HG03457 (cell line): ENCODE results near the gene IRF3.
"Not testable (repeated sequence)": the region's sequence is repeated elsewhere in the genome, so short reads cannot be mapped to it uniquely, and the experiment has no call there.

ENCODE experiments used
- ATAC-seq: cut with Tn5 transposase; IDR thresholded peaks from one replicate; pipeline ENCODE4 v1.9.1; 2021; ENCODE audit warnings: moderate number of reproducible peaks; ENCODE audit not compliant: unreplicated experiment

The IRF3 gene

DNA sequence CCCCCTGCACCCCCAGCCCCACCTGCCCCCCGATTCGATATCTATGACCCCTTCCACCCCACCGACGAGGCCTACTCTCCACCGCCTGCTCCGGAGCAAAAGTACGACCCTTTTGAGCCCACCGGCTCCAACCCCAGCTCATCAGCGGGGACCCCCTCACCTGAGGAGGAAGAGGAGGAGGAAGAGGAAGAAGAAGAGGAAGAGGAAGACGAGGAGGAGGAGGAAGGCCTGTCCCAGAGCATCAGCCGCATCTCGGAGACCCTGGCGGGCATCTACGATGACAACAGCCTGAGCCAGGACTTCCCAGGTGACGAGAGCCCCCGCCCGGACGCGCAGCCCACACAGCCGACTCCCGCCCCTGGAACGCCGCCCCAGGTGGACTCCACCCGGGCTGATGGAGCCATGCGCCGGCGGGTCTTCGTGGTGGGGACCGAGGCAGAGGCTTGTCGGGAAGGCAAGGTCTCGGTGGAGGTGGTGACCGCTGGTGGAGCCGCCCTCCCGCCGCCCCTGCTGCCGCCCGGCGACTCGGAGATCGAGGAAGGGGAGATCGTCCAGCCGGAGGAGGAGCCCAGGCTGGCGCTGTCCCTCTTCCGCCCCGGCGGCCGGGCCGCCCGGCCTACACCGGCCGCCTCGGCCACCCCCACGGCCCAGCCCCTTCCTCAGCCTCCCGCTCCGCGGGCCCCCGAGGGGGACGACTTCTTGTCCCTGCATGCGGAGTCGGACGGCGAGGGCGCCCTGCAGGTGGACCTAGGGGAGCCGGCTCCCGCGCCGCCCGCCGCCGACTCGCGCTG, 14.4 kb downstream of the IRF3 start:
- no peak for ATAC-seq

DNA sequence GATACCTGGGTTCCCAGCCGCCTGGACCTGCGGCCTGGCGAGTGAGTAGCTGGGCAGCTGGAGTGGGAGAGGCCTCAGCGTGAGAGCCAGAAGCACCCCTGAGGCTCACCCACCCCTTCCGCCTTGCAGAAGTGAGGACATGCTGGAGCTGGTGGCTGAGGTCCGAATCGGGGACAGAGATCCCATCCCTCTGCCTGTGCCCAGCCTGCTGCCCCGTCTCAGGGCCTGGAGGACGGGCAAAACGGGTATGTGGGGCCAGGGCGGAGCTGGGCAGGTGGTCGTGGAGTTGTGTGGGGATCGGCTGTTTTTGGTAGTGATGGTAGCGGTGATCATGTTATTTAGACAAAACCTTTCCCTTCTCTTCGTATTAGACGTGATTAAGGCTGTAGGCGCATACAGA, 19.1 kb downstream of the IRF3 start:
- no peak for ATAC-seq

DNA sequence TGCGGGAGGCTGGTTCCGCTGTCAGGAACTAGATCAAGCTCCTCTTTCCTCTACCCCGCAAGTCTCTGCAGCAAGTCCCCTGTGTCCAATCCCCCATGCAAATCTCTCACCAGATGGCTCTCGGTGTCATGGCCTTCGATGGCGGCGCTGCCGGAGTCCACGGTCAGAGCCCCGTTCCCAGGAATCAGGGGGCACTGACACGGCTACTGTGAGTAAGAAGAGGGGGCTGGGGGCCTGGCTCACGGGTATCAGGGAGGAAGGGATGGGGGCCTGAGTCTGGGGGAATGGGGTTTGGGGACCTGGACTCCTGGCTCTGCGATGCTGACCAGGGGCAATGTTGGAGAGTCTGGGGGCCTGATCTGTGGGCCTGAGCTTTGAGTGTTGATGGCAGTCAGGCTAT, 19.7 kb downstream of the IRF3 start:
- ATAC-seq = no peak

DNA sequence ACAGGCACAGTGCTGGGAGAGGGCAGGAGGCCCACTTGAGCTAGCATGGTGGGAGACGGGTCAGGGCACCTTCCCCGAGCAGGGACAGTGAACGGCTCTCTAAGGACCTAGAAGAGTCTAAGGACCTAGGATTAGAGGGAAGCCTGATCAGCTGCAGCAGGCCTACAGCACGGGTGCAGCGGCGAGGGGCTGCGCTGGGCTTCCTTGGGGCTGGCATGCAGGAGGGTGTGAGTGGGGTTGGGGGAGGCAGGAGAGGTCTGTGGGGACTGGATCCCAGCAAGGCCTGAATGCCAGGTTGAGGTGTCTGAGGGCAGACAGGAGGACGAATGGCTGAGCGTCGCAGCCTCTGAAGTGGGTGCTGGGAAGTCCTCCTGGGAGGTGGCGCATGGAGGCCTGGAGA, 20.1 kb downstream of the IRF3 start:
- no peak for ATAC-seq

DNA sequence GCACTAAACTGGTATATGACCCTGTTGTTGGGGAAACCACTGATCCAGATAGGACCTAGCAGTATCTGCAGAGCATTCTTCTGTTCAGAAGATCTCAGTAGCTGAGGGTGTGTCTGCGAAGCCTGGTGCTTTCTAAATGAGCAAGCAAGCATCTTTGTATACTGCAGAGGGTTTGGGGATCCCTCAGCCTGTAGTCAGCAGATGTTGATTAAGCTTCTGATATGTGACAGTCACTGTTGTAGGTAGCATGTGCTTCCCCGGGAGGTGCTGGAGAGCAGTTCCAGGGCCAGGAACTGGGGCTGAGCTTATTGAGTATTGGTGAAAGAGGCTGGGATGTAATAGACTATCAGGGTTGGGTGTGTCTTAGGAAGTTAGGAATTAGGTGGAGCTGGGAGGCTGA, 22.2 kb downstream of the IRF3 start:
- ATAC-seq = no peak

DNA sequence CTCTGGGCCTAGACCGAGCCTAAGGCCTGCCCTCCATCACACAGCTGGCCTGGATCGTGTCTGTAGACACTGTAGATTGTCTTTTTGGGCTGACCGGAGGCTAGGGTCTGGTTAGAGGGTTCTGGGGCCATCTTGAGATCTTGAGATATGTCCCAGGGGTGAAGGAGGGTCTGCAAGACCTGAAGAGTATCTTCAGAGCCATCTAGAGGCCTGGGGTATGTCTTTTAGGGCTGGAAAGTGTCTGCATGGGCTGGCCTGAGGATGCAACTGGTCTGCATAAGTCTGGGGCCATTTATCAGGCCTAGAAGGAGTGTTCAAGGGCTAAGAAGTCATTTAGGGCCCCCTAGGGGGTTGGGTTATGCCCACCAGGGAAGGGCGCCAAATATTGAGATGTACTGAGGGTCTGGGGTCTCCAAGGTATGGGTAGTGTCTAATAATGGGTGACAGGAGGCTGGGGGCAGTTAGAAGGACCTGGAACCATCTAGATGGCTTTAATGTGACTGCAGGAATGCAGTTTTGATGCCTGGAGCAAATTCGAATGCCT, 23.1 kb downstream of the IRF3 start:
- ATAC-seq = no peak

DNA sequence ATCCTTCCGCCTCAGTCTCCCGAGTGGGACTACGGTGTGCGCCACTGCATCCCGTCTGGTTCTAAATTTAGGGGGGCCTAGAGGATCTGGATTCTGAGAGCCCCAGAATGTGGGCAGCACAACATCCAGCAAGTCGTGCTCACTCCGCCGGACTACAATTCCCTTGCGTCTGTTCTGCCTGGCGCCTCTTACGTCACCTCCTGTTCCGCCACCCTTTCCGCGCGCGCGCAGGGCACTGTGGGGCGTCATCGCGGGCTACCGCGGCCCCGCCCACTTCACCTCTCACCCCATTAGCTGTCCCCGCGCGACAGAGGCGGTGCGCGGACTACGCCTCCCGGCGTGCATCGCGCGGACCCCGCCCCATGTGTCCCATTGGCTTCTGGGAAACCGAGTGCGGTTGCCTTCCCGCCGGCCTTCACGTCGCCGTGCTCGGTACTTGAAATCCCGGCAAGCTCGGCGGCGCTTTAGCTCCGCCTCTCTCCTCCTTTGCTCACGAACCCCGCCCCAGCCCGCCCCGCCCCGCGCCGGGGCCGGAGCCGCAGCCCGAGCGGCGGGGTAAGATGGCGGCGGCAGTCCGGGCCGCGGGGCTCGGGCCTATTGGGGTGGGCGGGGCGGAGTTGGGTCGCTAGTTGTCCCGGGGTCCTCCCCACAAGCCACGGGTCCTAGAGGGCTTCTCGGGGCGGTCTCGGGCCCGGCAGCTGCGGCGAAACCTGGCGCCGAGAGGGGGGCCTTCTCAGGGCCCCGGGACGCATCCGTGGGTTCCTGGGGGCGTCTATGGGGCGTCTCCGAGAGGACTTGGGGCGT, 23.8 kb downstream of the IRF3 start, which contains the start of gene SCAF1:
TSS of gene SCAF1 (plus strand) at position 522 of the 804 bp plus-strand sequence. CDS start 2,818 bp downstream, outside the sequence.
- ATAC-seq = peak; percentile 42

DNA sequence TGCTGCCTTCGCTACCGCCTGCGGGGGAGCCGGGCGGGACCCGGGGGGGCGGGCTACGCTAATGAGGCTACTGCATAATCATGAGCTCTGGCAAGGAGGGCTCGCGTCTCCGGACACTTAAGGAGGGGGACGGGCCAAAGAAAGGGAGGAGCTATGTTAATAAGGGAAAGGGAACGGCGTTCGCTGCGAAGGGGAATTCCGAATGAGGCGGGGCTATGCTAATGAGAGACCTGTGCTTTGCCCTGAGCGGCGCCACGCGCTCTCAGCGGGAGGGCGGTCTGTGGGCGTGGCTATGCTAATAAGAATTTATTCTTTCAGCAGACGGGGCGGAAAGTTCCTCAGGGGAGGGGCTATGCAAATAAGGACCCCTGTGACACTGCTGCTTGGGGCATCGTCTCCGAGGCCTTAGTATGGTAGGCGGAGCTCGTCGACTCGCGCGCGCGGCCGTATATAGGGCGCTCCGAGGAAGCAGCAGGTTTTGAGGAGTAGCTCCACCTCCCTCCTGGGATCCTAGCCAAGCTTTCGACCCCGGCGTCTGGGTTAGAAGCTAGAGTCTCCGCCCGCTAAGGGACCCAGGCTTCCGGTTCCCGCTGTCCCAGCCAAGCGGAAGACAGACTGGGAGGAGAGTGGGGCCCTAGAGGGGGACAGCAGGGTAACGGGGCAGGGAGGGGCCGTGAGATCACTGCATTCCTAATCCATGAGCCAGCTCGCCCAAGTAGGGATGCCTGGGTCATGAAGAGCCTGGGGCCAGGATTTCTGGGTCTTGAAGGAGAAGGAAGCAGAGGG, 25.4 kb downstream of the IRF3 start, which contains the start of gene RRAS:
TSS of gene RRAS (minus strand) at position 31 of the 786 bp plus-strand sequence. CDS start 45 bp downstream, outside the sequence.
- peak; percentile 43 for ATAC-seq

DNA sequence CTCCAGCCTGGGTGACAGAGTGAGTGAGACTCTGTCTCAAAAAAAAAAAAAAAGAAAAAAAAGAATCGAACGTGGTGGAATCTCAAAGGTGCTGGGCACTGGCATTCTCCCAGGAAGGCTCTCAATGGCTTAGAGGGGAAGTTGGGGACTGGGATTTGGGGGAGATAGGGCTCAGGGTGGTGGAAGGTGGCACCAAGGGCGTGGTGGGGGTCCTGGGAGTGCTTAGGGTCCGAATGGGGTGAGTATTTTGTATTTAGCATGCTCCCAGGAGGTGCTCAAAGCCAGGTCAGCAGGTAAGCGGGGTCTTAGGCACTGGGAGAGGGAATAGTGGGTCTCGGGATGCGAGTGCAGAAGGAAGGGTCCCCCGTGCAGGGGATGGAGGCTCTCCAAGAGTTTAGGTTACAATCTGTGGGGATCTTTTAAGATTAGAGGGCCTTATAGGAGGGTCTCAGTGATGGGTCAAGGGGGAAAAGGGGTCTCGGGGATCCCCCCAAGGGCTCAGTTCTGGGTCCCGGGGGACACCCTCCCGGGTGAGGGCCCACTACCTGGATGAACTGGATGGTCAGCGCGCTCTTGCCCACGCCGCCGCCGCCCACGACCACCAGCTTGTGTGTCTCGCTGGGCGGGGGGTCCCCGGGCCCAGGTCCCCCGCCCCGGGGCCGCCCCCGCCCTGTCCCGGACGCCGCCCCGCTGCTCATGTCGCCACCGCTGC, 26.1 kb downstream of the IRF3 start:
- no peak for ATAC-seq

DNA sequence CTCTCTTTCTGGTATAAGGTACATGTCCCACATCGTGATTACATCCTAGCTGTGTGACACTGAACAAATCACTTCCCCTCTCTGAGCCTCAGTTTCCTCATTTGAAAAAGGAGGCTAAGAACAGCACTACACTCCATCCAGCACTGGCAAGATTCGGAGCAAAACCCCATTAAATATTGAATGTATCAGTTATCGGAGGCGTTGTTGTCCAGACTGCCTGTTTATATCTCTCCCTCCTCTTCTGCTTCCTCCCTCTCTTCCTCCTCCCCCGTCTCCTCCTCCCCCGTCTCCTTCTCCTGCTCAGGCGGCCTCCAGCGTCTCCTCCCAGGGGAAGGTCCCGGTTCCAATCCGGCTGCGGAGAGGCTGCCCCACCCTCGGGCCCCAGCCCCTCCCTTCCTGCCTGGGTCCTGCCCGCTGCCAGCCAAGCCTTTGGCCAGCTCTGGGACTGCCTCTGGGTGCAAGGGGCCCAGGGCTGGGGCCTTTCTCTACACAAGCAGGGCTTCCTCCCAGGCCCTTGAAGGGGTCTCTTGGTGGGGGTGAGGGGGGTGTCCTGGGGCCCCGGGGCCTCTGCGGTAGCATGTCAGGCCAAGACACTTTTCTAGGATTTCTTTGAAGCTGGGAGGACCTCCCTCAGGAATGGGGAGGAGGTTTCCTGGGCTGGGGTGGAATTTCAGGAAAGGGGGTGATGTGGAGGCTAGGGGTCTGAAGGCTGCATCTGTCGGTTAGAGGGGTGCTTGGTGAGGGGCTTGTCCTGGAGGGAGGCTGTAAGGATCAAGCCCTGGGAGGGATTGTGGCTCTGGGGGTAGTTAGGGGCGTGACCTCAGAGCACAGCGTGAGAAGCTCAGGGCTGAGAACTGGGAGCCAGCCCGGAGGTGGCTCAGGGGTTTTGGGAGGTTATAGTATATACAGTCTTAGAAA, 27.6 kb downstream of the IRF3 start:
- ATAC-seq = no peak

DNA sequence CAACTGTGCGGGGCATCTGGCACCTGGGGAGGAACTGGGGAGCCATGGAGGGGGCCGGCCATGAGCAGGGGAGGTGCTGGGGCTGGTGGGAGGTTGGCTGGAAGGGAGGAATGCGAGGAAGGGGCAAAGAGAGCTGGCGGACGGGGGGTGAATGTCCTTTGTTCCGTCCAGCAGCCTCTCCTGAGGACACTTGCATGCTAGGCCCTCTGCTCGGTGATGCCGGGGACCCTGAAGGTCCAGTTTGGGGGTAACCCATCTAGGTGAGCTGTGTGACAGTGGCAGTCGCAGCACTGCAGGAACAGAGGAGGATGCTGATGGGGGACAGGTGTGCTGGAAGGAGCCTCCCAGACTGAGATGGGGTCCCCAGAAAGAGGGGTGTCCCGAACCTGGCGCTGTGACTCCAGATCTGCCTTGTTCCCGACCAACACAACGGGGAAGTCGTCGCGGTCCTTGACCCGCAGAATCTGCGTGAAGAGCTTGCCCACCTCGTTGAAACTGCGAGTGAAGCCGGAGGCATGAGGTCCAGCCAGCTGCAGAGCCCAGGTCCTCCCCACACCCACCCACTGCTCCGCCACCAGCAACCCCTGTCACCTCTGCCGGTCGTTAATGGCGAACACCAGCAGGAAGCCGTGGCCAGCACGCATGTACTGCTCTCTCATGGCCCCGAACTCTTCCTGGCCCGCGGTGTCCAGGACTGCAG, 29.3 kb downstream of the IRF3 start:
- ATAC-seq = no peak

DNA sequence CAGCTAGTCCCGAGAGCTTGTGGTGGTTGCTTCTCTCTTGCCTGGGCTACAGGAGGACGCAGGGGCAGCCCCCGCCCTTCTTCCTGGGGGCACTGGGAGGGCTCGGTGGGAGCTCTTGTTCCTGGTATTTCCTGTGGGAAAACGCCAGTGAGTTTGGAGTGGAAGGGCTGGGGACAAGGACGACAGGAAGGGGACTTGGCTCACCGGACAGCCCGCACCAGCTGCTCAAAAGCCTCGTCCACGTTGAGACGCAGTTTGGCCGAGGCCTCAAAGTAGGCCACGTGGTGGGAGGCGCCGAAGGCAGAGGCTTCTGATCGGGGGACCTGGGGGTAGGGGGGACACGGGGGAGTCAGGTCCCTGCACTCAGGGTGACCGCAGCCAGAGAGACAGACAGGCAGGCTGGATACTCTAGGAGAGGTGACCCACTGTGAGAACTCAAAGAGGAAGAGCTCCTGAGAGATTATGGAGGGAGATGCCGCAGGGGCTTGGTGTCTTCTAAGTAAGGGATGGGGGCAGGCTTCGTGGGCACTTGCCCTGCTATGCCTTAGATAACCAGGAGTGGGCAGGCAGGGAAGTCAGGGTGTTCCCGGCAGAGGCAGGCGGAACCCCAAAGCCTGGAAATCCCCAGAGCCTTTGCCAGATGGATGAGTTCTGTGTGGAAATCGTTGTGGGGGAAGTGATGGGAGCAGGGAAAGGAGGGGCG, 30.0 kb downstream of the IRF3 start:
- ATAC-seq = no peak

DNA sequence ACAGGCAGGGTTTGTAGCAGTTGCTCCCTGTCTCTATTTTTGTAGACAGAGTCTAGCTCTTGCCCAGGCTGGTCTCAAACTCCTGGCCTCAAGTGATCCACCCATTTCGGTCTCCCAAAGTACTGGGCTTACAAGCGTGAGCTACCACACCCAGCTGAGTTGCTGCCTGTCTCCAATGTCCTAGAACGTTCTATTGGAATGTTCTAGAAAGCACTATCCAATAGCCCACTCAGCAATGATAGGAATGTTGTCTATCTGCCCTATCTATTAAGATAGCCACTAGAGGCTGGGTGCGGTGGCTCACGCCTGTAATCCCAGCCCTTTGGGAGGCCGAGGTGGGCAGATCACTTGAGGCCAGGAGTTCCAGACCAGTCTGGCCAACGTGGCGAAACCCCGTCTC, 32.4 kb downstream of the IRF3 start:
- ATAC-seq = not testable (repeated sequence)

DNA sequence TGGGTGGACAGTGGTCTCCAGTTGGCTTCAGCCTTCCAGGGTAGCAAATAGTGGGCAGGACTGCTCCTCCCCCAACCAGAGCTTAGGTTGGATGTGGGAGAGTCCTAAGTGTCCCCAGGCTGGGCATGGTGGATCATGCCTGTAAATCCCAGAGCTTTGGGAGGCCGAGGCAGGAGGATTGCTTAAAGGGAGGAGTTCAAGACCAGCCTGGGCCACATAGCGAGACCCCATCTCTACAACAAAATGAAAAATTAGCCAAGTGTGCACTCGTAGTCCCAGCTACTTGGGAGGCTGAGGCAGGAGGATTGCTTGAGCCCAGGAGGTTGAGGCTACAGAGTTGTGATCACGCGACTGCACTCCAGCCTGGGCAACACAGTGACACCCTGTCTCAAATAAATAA, 33.1 kb downstream of the IRF3 start:
- ATAC-seq = no peak

DNA sequence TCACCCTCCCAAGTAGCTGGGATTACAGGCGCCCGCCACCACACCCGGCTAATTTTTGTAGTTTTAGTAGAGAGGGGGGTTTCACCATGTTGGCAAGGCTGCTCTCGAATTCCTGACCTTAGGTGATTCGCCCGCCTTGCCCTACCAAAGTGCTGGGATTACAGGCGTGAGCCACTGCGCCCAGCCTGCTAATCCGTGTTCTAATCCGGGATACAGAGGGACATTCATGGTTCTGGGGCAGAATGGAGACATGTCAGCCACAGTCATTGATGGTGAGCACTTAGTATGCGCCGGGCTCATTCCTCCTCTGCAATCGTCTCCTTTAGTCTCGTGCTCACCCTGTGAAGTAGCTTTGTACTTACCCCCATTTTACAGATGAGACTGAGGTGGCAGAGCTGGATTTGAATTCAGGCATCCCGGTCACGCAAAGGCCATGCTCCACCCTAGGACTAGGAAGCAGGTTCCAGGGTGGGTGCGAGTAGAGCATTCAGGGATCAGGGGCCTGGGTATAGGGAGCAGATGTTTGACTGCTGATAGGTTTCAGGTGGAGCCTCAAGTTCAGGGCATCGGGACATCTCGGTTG, 34.0 kb downstream of the IRF3 start:
- ATAC-seq = no peak

DNA sequence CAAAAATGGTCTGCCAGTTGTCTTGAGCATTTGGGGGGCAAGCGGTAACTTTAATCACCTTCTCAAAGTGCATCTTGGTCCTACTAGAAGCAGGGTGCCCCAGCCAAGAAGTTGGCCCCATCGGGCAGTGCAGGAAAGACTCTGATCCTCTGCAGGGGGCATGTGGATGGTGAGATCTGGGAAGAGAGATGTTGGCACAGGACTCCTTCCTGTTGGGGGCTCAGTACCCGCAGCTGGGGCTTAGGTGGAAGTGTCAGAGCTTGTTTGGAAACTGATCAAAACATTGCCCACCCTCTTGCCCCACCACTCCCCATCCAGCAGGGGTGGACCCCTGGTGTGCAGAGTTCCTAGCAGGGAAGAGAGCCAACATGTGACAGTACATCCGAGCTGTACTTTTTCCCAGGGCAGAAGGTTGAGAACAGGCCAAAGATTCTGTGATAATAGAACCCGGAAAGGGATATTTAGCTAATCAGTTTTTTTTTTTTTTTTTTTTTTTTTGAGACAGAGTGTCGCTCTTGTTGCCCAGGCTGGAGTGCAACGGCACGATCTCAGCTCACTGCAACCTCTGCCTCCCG, 34.6 kb downstream of the IRF3 start:
- ATAC-seq = no peak

DNA sequence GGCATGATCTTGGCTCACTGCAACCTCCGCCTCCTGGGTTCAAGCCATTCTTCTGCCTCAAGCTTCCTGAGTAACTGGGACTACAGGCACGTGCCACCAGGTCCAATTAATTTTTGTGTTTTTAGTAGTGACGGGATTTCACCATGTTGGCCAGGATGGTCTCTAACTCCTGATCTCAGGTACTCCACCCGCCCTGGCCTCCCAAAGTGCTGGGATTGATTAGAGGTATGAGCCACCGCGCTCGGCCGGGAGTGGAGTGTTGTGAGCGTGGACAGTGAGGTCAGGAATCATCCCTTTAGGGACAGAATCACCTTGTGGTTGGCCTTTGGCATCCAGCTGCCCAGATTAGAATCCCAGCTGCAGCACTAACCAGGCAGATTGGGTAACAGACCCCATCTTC, 36.0 kb downstream of the IRF3 start:
- no peak for ATAC-seq
